T-helper 2 cell treated with Interferon-gamma antibody and Interleukin-4, amounts not matched to agents 5 μg/mL and 100 μg/mL, for 36 hours (primary cell): ENCODE results near the gene PNMA8B.
A peak's percentile ranks its signal among the peaks of the same experiment; 100 is the strongest.

Experiments
- DNase-seq: peaks from one replicate; pipeline ENCODE4 v3.0.0; 2021; ENCODE audit warnings: low spot score
- H3K27ac Mint-ChIP-seq: one replicate; pipeline ENCODE4 v1.8.0; 2021; ENCODE audit warnings: mild to moderate bottlenecking, mixed read lengths
- H3K27me3 Mint-ChIP-seq: one replicate; pipeline ENCODE4 v1.8.0; 2021; ENCODE audit warnings: low read depth, mixed read lengths
- H3K36me3 Mint-ChIP-seq: one replicate; pipeline ENCODE4 v1.8.0; 2021; ENCODE audit warnings: low read depth, mixed read lengths
- H3K4me1 Mint-ChIP-seq: one replicate; pipeline ENCODE4 v1.8.0; 2021; ENCODE audit warnings: low read depth, mixed read lengths
- H3K4me3 Mint-ChIP-seq: one replicate; pipeline ENCODE4 v1.8.0; 2022; ENCODE audit warnings: mild to moderate bottlenecking, moderate library complexity, mixed read lengths
- H3K9me3 Mint-ChIP-seq: one replicate; pipeline ENCODE4 v1.8.0; 2021; ENCODE audit warnings: mixed read lengths

The PNMA8B gene

GRCh38 chr19:46487178-46487801, 8.4 kb downstream of the PNMA8B start:
- no peaks in the 10 kb centered on the region for H3K36me3 Mint-ChIP-seq
- no peak overlapping the region for H3K4me3 Mint-ChIP-seq
- H3K27ac Mint-ChIP-seq = no peak overlapping the region
- H3K27me3 Mint-ChIP-seq = peaks cover 61% of the 10 kb centered on the region
- H3K4me1 Mint-ChIP-seq = peaks cover 5% of the 10 kb centered on the region
- DNase-seq = no peak
- no peaks in the 10 kb centered on the region for H3K9me3 Mint-ChIP-seq

DNA sequence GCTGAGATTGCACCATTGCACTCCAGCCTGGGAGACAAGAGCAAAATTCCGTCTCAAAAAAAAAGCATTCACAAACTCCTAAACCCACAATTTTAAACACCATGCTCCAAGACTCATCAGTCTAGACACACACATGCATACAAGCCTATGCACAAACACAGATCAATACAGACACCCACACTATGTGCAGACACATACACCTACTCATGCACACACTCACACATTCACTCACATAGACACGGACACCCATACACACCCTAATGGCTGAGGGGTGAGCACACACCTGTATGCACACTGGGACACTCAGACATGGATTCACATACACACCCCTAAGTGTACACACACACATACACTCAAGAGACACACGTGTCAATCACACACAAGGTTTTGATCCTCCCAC, 9.3 kb downstream of the PNMA8B start:
- Mint-ChIP-seq H3K27me3 (peaks cover 61% of the 10 kb centered on the region), H3K4me1 (peaks cover 5% of the 10 kb centered on the region), H3K27ac (no peak overlapping the region), H3K4me3 (no peak overlapping the region), H3K36me3 (no peaks in the 10 kb centered on the region), H3K9me3 (no peaks in the 10 kb centered on the region)
- no peak for DNase-seq

- peaks cover 52% of the 10 kb centered on the region for H3K27me3 Mint-ChIP-seq
- no peak overlapping the region for H3K27ac Mint-ChIP-seq
- no peaks in the 10 kb centered on the region for H3K9me3 Mint-ChIP-seq
- H3K36me3 Mint-ChIP-seq = no peaks in the 10 kb centered on the region
- H3K4me1 Mint-ChIP-seq = peaks cover 5% of the 10 kb centered on the region
- no peak overlapping the region for H3K4me3 Mint-ChIP-seq
- no peak for DNase-seq
Observed at GRCh38 chr19:46484656-46485055, 11.0 kb downstream of the PNMA8B start.

DNA sequence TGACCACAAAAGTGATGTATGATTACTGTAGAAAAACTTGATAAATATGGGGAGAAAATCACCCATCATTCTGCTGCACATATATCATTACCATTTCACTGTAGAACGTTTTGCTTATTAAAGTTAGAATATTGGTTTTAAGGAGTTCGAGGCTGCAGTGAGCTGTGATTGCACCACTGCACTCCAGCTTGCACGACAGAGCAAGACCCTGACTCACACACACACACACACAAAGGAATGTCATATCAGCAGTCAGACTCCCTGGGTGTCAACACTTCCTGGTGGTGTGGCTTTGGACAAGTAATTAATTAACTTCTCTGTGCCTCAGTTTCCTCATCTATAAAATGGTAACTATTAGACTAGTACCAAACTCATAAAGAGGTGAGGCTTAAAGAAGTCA, 13.0 kb downstream of the PNMA8B start:
- no peak overlapping the region for H3K4me3 Mint-ChIP-seq
- H3K4me1 Mint-ChIP-seq = peaks cover 1% of the 10 kb centered on the region
- DNase-seq = no peak
- H3K9me3 Mint-ChIP-seq = no peaks in the 10 kb centered on the region
- no peaks in the 10 kb centered on the region for H3K36me3 Mint-ChIP-seq
- peaks cover 40% of the 10 kb centered on the region for H3K27me3 Mint-ChIP-seq
- H3K27ac Mint-ChIP-seq = no peak overlapping the region

GRCh38 chr19:46481947-46482346, 13.7 kb downstream of the PNMA8B start:
- DNase-seq = no peak
- Mint-ChIP-seq H3K27me3 (peaks cover 36% of the 10 kb centered on the region), H3K4me3 (no peak overlapping the region), H3K4me1 (peaks cover 1% of the 10 kb centered on the region), H3K9me3 (no peaks in the 10 kb centered on the region), H3K36me3 (no peaks in the 10 kb centered on the region), H3K27ac (no peak overlapping the region)

DNA sequence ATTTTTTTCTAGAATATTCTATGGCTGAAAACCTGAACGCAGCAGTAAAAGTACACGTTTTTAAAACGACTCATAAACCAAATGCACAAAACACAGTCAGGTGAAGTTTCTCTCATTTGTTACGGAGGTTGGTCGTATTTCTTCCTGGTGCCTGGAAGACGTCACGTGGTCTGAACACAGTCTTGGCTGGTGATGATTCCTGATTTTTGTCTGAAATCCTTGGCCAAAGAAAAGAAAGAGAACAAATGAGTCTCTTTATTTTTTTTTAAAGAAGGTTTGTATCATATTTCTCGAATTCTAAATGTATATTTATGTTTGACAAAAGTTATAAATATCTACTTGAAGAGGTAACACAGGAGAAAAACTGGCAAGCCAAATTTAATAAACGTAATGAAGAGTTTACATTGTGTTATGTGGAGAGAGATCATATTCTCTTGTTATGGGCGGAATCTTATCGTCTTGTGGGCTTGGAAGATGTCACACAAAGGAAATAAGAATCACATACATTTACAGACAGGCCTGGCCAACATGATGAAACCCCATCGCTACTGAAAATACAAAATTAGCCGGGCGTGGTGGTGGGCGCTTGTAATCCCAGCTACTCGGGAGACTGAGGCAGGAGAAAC, 14.3 kb downstream of the PNMA8B start:
- peaks cover 1% of the 10 kb centered on the region for H3K4me1 Mint-ChIP-seq
- no peak overlapping the region for H3K27ac Mint-ChIP-seq
- peaks cover 30% of the 10 kb centered on the region for H3K27me3 Mint-ChIP-seq
- no peak overlapping the region for H3K4me3 Mint-ChIP-seq
- H3K9me3 Mint-ChIP-seq = no peaks in the 10 kb centered on the region
- H3K36me3 Mint-ChIP-seq = no peaks in the 10 kb centered on the region
- no peak for DNase-seq

GRCh38 chr19:46480415-46480814, 15.3 kb downstream of the PNMA8B start:
- no peak for DNase-seq
- Mint-ChIP-seq H3K4me3 (no peak overlapping the region), H3K27me3 (peaks cover 28% of the 10 kb centered on the region), H3K4me1 (peaks cover 1% of the 10 kb centered on the region), H3K9me3 (no peaks in the 10 kb centered on the region), H3K27ac (no peak overlapping the region), H3K36me3 (no peaks in the 10 kb centered on the region)

GRCh38 chr19:46478356-46478986, 17.2 kb downstream of the PNMA8B start:
- Mint-ChIP-seq H3K27ac (peak overlapping the region; percentile 26), H3K27me3 (peaks cover 40% of the 10 kb centered on the region), H3K4me1 (peaks cover 1% of the 10 kb centered on the region), H3K36me3 (no peaks in the 10 kb centered on the region), H3K9me3 (no peaks in the 10 kb centered on the region), H3K4me3 (no peak overlapping the region)
- no peak for DNase-seq

- Mint-ChIP-seq H3K27ac (no peak overlapping the region), H3K4me1 (peaks cover 1% of the 10 kb centered on the region), H3K4me3 (no peak overlapping the region), H3K36me3 (no peaks in the 10 kb centered on the region), H3K9me3 (no peaks in the 10 kb centered on the region), H3K27me3 (peaks cover 40% of the 10 kb centered on the region)
- DNase-seq = no peak
Observed at GRCh38 chr19:46475986-46476385, 19.7 kb downstream of the PNMA8B start.

GRCh38 chr19:46474211-46474610, 21.5 kb downstream of the PNMA8B start:
- Mint-ChIP-seq H3K27me3 (peaks cover 50% of the 10 kb centered on the region), H3K4me1 (peaks cover 1% of the 10 kb centered on the region), H3K4me3 (no peak overlapping the region)

GRCh38 chr19:46472592-46472991, 23.1 kb downstream of the PNMA8B start:
- Mint-ChIP-seq H3K9me3 (no peaks in the 10 kb centered on the region), H3K36me3 (no peaks in the 10 kb centered on the region), H3K4me3 (no peak overlapping the region), H3K27ac (no peak overlapping the region), H3K27me3 (peaks cover 47% of the 10 kb centered on the region), H3K4me1 (no peaks in the 10 kb centered on the region)
- DNase-seq = no peak

More at GRCh38 chr19:46474211-46474610, 21.5 kb downstream of the PNMA8B start:
- Mint-ChIP-seq H3K9me3 (no peaks in the 10 kb centered on the region), H3K27ac (no peak overlapping the region), H3K36me3 (no peaks in the 10 kb centered on the region)
- DNase-seq = no peak

DNA sequence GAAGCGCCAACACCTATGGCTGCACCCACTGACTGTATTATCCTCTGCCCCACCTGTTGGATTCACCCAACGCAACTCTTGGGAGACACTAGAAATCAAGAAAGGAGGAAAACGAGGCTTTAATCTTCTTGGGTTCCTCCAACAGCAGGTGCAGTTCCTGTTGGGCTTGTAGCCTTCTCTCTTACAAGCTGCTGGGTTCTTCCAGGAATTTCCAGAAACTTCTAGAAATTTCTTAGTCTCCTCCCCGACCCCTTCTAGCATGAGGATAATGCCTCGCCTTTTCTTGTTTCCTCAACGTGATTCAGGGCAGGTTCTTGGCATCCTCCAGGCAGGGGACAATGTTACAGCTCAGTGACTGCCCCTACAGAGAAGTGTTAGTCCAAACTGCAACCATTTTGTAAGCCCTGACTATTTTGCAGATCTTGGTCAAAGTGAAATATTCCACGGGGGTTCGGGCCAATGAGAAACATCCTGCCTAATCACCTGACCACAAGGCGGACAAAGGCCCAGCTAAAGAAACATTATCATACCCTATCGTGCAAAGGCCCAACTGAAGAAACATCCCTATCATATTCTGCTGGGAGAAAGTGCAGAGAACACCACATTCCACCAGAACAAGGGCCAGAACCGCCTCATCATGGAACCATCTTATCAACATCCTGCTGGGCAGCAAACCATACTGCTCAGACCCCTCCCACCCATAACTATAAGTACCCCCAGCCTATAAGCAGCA, 23.7 kb downstream of the PNMA8B start:
- H3K27ac Mint-ChIP-seq = no peak overlapping the region
- H3K4me3 Mint-ChIP-seq = no peak overlapping the region
- no peaks in the 10 kb centered on the region for H3K9me3 Mint-ChIP-seq
- H3K4me1 Mint-ChIP-seq = no peaks in the 10 kb centered on the region
- peaks cover 48% of the 10 kb centered on the region for H3K27me3 Mint-ChIP-seq
- H3K36me3 Mint-ChIP-seq = no peaks in the 10 kb centered on the region
- DNase-seq = no peak

GRCh38 chr19:46471116-46471733, 24.4 kb downstream of the PNMA8B start, which contains the start of gene PNMA8A:
PNMA8A (minus strand) TSS chr19:46471563; CDS start chr19:46471035, 528 bp downstream.
- no peak for DNase-seq
- no peak within 1 kb of the TSS for H3K4me3 Mint-ChIP-seq
- peaks cover 51% of the 10 kb centered on the region for H3K27me3 Mint-ChIP-seq

DNA sequence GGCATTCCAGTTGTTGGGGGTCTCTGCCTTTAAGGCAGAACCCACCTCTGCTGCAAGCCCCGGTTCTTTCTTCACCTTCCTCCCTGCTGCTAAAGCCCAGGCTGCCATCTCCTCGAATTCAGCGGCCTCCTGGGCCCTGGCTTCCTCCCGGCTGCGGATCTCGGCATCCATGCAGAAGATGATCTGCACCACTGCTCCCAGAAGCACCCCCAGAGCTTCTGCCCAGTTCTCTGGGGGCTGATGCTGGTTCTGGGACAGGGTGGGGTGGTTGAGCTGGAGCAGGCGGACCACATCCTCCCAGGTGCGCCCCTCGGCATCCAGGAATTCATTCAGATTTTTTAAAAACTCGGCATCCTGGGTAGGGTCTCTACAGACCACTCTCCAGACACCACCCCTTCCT, 25.3 kb downstream of the PNMA8B start:
- H3K4me1 Mint-ChIP-seq = no peaks in the 10 kb centered on the region
- no peak overlapping the region for H3K4me3 Mint-ChIP-seq
- H3K9me3 Mint-ChIP-seq = no peaks in the 10 kb centered on the region
- H3K27me3 Mint-ChIP-seq = peaks cover 51% of the 10 kb centered on the region
- H3K27ac Mint-ChIP-seq = no peak overlapping the region
- no peak for DNase-seq
- H3K36me3 Mint-ChIP-seq = no peaks in the 10 kb centered on the region

More at GRCh38 chr19:46471116-46471733, 24.4 kb downstream of the PNMA8B start, which contains the start of gene PNMA8A:
- Mint-ChIP-seq H3K36me3 (no peaks in the 10 kb centered on the region), H3K4me1 (no peaks in the 10 kb centered on the region), H3K27ac (no peak within 1 kb of the TSS), H3K9me3 (no peaks in the 10 kb centered on the region)
